Body of pancreas (tissue), 4 donors: ENCODE measurements around the gene PTPRCAP.

ENCODE experiments used
- POLR2A ChIP-seq, 3 donors: fragments of 450-650 bp; IDR thresholded peaks; one replicate each; pipeline ENCODE4 v1.6.1; 2016; ENCODE audit warnings: antibody characterized with exemption in 3 of 3, mild to moderate bottlenecking in 2 of 3
- TF ChIP-seq, protein P1 (sequence below), 7 experiments: fragments of 450-650 bp in 4 of 7; fragments of 200-600 bp in 3 of 7; sonication (generic) in 3 of 7; IDR thresholded peaks; one replicate each; pipeline ENCODE4 v1.5.1; 2016 to 2019; ENCODE audit warnings: antibody characterized with exemption in 7 of 7

DNA sequence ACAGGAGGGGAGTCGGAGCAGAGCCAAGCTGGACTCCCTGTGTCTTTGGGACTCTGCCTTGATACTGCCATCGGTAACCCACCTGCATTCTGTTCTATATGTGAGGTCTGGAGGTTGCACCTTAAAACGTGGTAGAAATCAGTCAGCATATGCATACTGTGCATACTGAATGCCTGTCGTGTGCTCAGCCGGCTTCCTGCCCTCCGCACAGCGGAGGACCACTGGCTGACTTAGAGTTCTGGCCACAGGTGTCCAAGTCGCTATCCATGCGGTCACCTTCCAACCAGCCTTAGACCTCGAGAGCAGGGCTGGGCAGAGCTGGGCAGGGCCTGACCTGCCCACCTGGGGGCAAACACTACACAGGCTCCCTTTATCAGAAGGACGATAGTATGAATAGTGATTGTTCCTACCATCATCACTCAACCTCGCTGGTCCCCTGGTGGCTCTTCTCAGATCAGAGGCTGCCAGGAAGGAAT, 29.8 kb downstream of the PTPRCAP start:
- TF ChIP-seq, protein P1, sequence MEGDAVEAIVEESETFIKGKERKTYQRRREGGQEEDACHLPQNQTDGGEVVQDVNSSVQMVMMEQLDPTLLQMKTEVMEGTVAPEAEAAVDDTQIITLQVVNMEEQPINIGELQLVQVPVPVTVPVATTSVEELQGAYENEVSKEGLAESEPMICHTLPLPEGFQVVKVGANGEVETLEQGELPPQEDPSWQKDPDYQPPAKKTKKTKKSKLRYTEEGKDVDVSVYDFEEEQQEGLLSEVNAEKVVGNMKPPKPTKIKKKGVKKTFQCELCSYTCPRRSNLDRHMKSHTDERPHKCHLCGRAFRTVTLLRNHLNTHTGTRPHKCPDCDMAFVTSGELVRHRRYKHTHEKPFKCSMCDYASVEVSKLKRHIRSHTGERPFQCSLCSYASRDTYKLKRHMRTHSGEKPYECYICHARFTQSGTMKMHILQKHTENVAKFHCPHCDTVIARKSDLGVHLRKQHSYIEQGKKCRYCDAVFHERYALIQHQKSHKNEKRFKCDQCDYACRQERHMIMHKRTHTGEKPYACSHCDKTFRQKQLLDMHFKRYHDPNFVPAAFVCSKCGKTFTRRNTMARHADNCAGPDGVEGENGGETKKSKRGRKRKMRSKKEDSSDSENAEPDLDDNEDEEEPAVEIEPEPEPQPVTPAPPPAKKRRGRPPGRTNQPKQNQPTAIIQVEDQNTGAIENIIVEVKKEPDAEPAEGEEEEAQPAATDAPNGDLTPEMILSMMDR (IDR thresholded peaks at IDR 0.05) = no peak
- TF ChIP-seq POLR2A (IDR thresholded peaks at IDR 0.05) = no peak
